WTC11 (cell line): ENCODE measurements around the gene ADAMTS8. TPM values are rescaled to one million over a fixed set of nuclear protein-coding genes. Genes with fewer than 3 reads are reported as not detected.

Experiments used
- ATAC-seq: fragments of 200-7000 bp; cut with Tn5 transposase; 2 replicates; pipeline ENCODE4 v1.10.0; 2021; ENCODE audit warnings: mild to moderate bottlenecking, moderate library complexity
- CTCF ChIA-PET: fragments of 300-600 bp; sonication (Branson Sonifier 250); formaldehyde crosslinking; loops from one replicate; lab custom pipeline; 2021; ENCODE audit warnings: antibody characterized with exemption; lab: Charles Lee
- POLR2A ChIA-PET: fragments of 350-600 bp; sonication (Branson Sonifier 250); formaldehyde crosslinking; loops from one replicate; lab custom pipeline; 2021; ENCODE audit warnings: antibody characterized with exemption; lab: Charles Lee
- DNase-seq: peaks from one replicate; pipeline ENCODE4 v3.0.0; 2021; ENCODE audit warnings: low spot score
- H3K27ac Mint-ChIP-seq: 2 replicates; pipeline ENCODE4 v1.8.0; 2021; ENCODE audit warnings: mixed read lengths
- H3K27me3 Mint-ChIP-seq: 2 replicates; pipeline ENCODE4 v1.8.0; 2021; ENCODE audit warnings: low read depth, mild to moderate bottlenecking, moderate library complexity, mixed read lengths
- H3K36me3 Mint-ChIP-seq: 2 replicates; pipeline ENCODE4 v1.8.0; 2021; ENCODE audit warnings: mixed read lengths
- H3K4me1 Mint-ChIP-seq: 2 replicates; pipeline ENCODE4 v1.8.0; 2022; ENCODE audit warnings: mixed read lengths
- H3K4me3 Mint-ChIP-seq: 2 replicates; pipeline ENCODE4 v1.8.0; 2021; ENCODE audit warnings: mild to moderate bottlenecking, moderate library complexity, mixed read lengths
- H3K9me3 Mint-ChIP-seq: 2 replicates; pipeline ENCODE4 v1.8.0; 2021; ENCODE audit warnings: mixed read lengths
- CBFB ChIP-seq: sonication (generic); formaldehyde crosslinking; IDR thresholded peaks from 2 replicates; pipeline ENCODE4 v1.8.1; 2022; ENCODE audit warnings: mild to moderate bottlenecking, low read depth, missing genetic modification reagents
- CREM ChIP-seq: sonication (generic); formaldehyde crosslinking; IDR thresholded peaks from 2 replicates; pipeline ENCODE4 v1.8.1; 2022; ENCODE audit warnings: mild to moderate bottlenecking, missing genetic modification reagents, moderate library complexity
- ELF4 ChIP-seq: sonication (generic); formaldehyde crosslinking; IDR thresholded peaks from 2 replicates; pipeline ENCODE4 v1.8.1; 2022; ENCODE audit warnings: low read depth, mild to moderate bottlenecking, moderate library complexity, missing genetic modification reagents
- FOXJ3 ChIP-seq: sonication (generic); formaldehyde crosslinking; IDR thresholded peaks from 2 replicates; pipeline ENCODE4 v1.9.0; 2021; ENCODE audit warnings: missing genetic modification reagents, mild to moderate bottlenecking, borderline replicate concordance
- GABPB1 ChIP-seq: sonication (generic); formaldehyde crosslinking; IDR thresholded peaks from 2 replicates; pipeline ENCODE4 v1.8.1; 2023; ENCODE audit warnings: mild to moderate bottlenecking, missing genetic modification reagents
- JAZF1 ChIP-seq: fragments of 250-450 bp; sonication (Bioruptor Pico); IDR thresholded peaks from 2 replicates; pipeline ENCODE4 v1.9.0; 2021; ENCODE audit warnings: moderate library complexity, mild to moderate bottlenecking, inconsistent platforms
- MXD4 ChIP-seq: fragments of 250-450 bp; sonication (Bioruptor Pico); IDR thresholded peaks from 2 replicates; pipeline ENCODE4 v1.8.0; 2021; ENCODE audit warnings: mild to moderate bottlenecking, moderate library complexity, borderline replicate concordance
- NR3C1 ChIP-seq: sonication (generic); formaldehyde crosslinking; conservative IDR thresholded peaks from 2 replicates; pipeline ENCODE4 v1.8.1; 2023; ENCODE audit warnings: low read depth, mild to moderate bottlenecking, missing genetic modification reagents
- OVOL2 ChIP-seq: fragments of 250-450 bp; sonication (Bioruptor Pico); IDR thresholded peaks from 2 replicates; pipeline ENCODE4 v1.9.0; 2021; ENCODE audit warnings: mild to moderate bottlenecking, borderline replicate concordance
- RELA ChIP-seq: sonication (generic); formaldehyde crosslinking; IDR thresholded peaks from 2 replicates; pipeline ENCODE4 v1.8.1; 2022; ENCODE audit warnings: missing genetic modification reagents, mild to moderate bottlenecking, borderline replicate concordance
- ZBTB21 ChIP-seq: sonication (generic); formaldehyde crosslinking; IDR thresholded peaks from 2 replicates; pipeline ENCODE4 v1.8.1; 2023; ENCODE audit warnings: mild to moderate bottlenecking, missing genetic modification reagents, borderline replicate concordance
- ZNF121 ChIP-seq: sonication (generic); formaldehyde crosslinking; IDR thresholded peaks from 2 replicates; pipeline ENCODE4 v1.8.0; 2023; ENCODE audit warnings: missing genetic modification reagents
- ZNF219 ChIP-seq: sonication (generic); formaldehyde crosslinking; IDR thresholded peaks from 2 replicates; pipeline ENCODE4 v1.8.0; 2023; ENCODE audit warnings: missing genetic modification reagents, mild to moderate bottlenecking, borderline replicate concordance
- ZNF396 ChIP-seq: fragments of 250-450 bp; sonication (Bioruptor Pico); IDR thresholded peaks from 2 replicates; pipeline ENCODE4 v1.8.0; 2021; ENCODE audit warnings: mild to moderate bottlenecking, moderate library complexity, borderline replicate concordance
- total RNA-seq: library from RNA; stranded (reverse); gene quantifications from 3 replicates; pipeline ENCODE4 v1.2.3, GENCODE V29; 2021
- TF ChIP-seq, protein P1 (sequence below): sonication (generic); formaldehyde crosslinking; IDR thresholded peaks from 2 replicates; pipeline ENCODE4 v1.8.0; 2022; ENCODE audit warnings: mild to moderate bottlenecking, missing genetic modification reagents
- TF ChIP-seq, protein P2 (sequence below): sonication (generic); formaldehyde crosslinking; IDR thresholded peaks from 2 replicates; pipeline ENCODE4 v1.8.0; 2023; ENCODE audit warnings: missing genetic modification reagents, mild to moderate bottlenecking, borderline replicate concordance
- TF ChIP-seq, protein P3 (sequence below): sonication (generic); formaldehyde crosslinking; IDR thresholded peaks from 2 replicates; pipeline ENCODE4 v1.8.1; 2023; ENCODE audit warnings: mild to moderate bottlenecking, missing genetic modification reagents, borderline replicate concordance
- TF ChIP-seq, protein P4 (sequence below): sonication (generic); formaldehyde crosslinking; IDR thresholded peaks from 2 replicates; pipeline ENCODE4 v1.8.1; 2022; ENCODE audit warnings: missing genetic modification reagents, borderline replicate concordance

Gene ADAMTS8
- total RNA-seq, 1 experiment from 2014 or later, result 9.9 TPM

DNA sequence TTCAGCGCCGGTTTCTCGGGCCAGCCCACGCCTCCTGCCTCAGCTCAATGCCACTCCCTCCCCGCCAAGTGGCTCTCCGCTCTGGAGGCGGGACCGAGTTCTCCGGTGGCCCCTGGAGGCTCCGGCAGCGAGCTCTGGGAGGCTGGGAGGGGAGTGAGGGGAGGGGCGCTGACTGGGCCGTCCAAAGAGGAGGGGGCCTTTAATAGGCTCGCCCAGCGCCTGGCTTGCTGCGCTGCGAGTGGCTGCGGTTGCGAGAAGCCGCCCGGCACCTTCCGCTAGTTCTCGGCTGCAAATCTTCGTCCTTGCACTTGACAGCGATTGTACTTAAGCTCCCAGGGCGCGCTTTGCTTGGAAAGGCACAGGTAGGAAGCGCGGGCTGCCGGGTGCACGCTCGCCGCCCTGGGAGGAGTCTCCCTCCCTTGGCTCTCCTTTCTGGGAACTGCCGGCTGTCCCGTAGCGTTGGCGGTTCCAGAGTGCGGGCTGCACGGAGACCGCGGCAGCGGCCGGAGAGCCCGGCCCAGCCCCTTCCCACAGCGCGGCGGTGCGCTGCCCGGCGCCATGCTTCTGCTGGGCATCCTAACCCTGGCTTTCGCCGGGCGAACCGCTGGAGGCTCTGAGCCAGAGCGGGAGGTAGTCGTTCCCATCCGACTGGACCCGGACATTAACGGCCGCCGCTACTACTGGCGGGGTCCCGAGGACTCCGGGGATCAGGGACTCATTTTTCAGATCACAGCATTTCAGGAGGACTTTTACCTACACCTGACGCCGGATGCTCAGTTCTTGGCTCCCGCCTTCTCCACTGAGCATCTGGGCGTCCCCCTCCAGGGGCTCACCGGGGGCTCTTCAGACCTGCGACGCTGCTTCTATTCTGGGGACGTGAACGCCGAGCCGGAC is 20.3 kb upstream of the ADAMTS8 start, which contains the start of gene ADAMTS15 (continued):
- TF ChIP-seq, protein P1, sequence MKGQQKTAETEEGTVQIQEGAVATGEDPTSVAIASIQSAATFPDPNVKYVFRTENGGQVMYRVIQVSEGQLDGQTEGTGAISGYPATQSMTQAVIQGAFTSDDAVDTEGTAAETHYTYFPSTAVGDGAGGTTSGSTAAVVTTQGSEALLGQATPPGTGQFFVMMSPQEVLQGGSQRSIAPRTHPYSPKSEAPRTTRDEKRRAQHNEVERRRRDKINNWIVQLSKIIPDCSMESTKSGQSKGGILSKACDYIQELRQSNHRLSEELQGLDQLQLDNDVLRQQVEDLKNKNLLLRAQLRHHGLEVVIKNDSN, result no peak
- TF ChIP-seq, all 79 proteins: peak for 17

DNA sequence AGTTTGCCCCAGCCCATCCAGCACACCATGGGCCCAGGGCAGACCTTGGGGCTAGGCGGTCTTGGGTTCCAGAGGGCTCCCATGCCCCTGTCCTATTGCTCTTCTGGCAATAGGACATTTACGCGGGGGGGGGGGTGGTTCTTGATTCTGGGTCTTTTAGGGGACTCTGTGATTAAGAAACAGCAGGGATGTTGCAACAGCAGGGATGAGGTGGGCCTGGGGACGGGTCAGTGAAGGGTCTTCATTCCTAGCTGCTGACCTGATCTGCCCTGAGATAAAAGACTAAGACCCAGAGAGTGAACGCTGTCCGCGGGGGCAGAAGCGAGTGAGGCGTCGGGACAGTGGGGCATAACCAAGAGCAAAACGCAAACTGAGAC is 19.6 kb upstream of the ADAMTS8 start:
- Mint-ChIP-seq H3K9me3 (no peaks in the 10 kb centered on the region), H3K4me3 (peak overlapping the region; percentile 79), H3K27ac (no peak overlapping the region), H3K4me1 (peaks cover 10% of the 10 kb centered on the region), H3K27me3 (peaks cover 81% of the 10 kb centered on the region), H3K36me3 (no peaks in the 10 kb centered on the region)
- POLR2A ChIA-PET, result interaction anchor here (0.6 to 1.3 kb wide), 5 partner anchors 14 to 468 kb away, joined by 3 to 5 read pairs (median 3); partner anchors contain the start of gene SNX19
- DNase-seq, result no peak
- no peak for ATAC-seq
- CTCF ChIA-PET, result interaction anchor here (0.5 to 2.6 kb wide), 13 partner anchors 11 to 468 kb away, joined by 3 to 20 read pairs (median 5); partner anchors contain the start of gene SNX19
- TF ChIP-seq, protein P2, sequence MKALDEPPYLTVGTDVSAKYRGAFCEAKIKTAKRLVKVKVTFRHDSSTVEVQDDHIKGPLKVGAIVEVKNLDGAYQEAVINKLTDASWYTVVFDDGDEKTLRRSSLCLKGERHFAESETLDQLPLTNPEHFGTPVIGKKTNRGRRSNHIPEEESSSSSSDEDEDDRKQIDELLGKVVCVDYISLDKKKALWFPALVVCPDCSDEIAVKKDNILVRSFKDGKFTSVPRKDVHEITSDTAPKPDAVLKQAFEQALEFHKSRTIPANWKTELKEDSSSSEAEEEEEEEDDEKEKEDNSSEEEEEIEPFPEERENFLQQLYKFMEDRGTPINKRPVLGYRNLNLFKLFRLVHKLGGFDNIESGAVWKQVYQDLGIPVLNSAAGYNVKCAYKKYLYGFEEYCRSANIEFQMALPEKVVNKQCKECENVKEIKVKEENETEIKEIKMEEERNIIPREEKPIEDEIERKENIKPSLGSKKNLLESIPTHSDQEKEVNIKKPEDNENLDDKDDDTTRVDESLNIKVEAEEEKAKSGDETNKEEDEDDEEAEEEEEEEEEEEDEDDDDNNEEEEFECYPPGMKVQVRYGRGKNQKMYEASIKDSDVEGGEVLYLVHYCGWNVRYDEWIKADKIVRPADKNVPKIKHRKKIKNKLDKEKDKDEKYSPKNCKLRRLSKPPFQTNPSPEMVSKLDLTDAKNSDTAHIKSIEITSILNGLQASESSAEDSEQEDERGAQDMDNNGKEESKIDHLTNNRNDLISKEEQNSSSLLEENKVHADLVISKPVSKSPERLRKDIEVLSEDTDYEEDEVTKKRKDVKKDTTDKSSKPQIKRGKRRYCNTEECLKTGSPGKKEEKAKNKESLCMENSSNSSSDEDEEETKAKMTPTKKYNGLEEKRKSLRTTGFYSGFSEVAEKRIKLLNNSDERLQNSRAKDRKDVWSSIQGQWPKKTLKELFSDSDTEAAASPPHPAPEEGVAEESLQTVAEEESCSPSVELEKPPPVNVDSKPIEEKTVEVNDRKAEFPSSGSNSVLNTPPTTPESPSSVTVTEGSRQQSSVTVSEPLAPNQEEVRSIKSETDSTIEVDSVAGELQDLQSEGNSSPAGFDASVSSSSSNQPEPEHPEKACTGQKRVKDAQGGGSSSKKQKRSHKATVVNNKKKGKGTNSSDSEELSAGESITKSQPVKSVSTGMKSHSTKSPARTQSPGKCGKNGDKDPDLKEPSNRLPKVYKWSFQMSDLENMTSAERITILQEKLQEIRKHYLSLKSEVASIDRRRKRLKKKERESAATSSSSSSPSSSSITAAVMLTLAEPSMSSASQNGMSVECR (CRISPR knock-in tag), result 0 out of 2 replicates have a peak, but pooled peaks have one; percentile 3
- TF ChIP-seq ELF4 (CRISPR knock-in tag), result no peak

DNA sequence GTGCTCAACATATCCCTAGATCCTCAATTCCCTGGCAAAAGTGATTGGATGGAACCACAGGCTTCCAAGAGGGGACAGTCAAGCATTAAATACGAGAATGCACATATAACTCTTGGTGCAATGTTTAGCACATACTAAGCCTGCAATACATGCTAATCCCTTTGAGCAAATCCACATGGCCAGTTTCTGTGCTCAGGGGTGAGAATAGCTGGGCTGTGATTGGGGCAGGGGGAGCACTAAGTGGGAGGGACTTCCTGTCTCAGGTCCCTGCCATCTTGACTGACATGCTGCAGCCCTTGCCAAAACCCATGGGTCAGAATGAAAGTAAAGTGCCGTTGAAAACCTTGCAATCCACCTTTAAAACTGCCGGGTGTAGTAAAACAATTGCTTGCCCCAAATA is 17.4 kb upstream of the ADAMTS8 start:
- DNase-seq, result no peak
- H3K36me3 Mint-ChIP-seq, result no peaks in the 10 kb centered on the region
- ChIA-PET CTCF (interaction anchor here (1.3 kb wide), 1 partner anchor 11 kb away, joined by 3 read pairs; no protein-coding TSS in a partner anchor), POLR2A (no interaction called here)
- H3K4me3 Mint-ChIP-seq, result no peak overlapping the region
- peaks cover 68% of the 10 kb centered on the region for H3K27me3 Mint-ChIP-seq
- H3K27ac Mint-ChIP-seq, result no peak overlapping the region
- H3K9me3 Mint-ChIP-seq, result peaks cover 9% of the 10 kb centered on the region
- TF ChIP-seq GABPB1 (CRISPR knock-in tag), result no peak
- no peak for TF ChIP-seq JAZF1 (CRISPR knock-in tag)
- no peak for TF ChIP-seq ZBTB21 (CRISPR knock-in tag)
- no peak for TF ChIP-seq ZNF396 (CRISPR knock-in tag)
- TF ChIP-seq OVOL2 (CRISPR knock-in tag), result no peak
- no peak for TF ChIP-seq ZNF219 (CRISPR knock-in tag)
- no peak for TF ChIP-seq FOXJ3
- TF ChIP-seq CREM (CRISPR knock-in tag), result no peak
- no peak for TF ChIP-seq NR3C1 (CRISPR knock-in tag)
- ATAC-seq, result no peak
- peaks cover 10% of the 10 kb centered on the region for H3K4me1 Mint-ChIP-seq

DNA sequence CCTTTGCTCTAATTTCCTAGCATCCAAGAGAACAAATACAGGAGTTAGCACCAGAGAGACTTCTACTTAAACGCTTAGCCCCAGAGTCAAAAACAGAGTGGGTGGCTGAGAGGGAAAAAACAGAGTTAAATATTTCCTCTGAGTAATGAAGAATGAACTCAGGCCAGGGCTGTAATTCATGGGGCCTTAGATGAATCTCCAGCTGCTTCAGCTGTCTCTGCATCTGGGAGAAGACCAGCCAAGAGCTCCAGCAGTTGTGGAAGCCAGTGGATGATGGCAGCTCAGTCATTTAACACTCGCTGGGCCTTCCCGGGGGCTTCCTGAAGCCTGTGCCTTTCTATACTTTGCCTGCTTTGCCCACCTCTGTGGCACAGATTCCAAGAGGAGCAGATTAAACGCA is 14.3 kb upstream of the ADAMTS8 start:
- H3K4me3 Mint-ChIP-seq, result no peak overlapping the region
- ChIA-PET POLR2A (no interaction called here), CTCF (interaction anchor here (1.0 to 3.1 kb wide), 3 partner anchors 19 to 474 kb away, joined by 3 to 13 read pairs (median 4); partner anchors contain the start of gene SNX19)
- peaks cover 14% of the 10 kb centered on the region for H3K9me3 Mint-ChIP-seq
- H3K27me3 Mint-ChIP-seq, result peaks cover 50% of the 10 kb centered on the region
- H3K4me1 Mint-ChIP-seq, result no peaks in the 10 kb centered on the region
- H3K27ac Mint-ChIP-seq, result no peak overlapping the region
- no peaks in the 10 kb centered on the region; the same call in 1 of the 2 replicates for H3K36me3 Mint-ChIP-seq
- DNase-seq (no peak), ATAC-seq (no peak)
- TF ChIP-seq CBFB (no peak), MXD4 (CRISPR knock-in tag) (no peak), RELA (CRISPR knock-in tag) (no peak), ZNF121 (CRISPR knock-in tag) (no peak)
- TF ChIP-seq, protein P3, sequence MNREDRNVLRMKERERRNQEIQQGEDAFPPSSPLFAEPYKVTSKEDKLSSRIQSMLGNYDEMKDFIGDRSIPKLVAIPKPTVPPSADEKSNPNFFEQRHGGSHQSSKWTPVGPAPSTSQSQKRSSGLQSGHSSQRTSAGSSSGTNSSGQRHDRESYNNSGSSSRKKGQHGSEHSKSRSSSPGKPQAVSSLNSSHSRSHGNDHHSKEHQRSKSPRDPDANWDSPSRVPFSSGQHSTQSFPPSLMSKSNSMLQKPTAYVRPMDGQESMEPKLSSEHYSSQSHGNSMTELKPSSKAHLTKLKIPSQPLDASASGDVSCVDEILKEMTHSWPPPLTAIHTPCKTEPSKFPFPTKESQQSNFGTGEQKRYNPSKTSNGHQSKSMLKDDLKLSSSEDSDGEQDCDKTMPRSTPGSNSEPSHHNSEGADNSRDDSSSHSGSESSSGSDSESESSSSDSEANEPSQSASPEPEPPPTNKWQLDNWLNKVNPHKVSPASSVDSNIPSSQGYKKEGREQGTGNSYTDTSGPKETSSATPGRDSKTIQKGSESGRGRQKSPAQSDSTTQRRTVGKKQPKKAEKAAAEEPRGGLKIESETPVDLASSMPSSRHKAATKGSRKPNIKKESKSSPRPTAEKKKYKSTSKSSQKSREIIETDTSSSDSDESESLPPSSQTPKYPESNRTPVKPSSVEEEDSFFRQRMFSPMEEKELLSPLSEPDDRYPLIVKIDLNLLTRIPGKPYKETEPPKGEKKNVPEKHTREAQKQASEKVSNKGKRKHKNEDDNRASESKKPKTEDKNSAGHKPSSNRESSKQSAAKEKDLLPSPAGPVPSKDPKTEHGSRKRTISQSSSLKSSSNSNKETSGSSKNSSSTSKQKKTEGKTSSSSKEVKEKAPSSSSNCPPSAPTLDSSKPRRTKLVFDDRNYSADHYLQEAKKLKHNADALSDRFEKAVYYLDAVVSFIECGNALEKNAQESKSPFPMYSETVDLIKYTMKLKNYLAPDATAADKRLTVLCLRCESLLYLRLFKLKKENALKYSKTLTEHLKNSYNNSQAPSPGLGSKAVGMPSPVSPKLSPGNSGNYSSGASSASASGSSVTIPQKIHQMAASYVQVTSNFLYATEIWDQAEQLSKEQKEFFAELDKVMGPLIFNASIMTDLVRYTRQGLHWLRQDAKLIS (CRISPR knock-in tag), result no peak
- TF ChIP-seq, protein P4, sequence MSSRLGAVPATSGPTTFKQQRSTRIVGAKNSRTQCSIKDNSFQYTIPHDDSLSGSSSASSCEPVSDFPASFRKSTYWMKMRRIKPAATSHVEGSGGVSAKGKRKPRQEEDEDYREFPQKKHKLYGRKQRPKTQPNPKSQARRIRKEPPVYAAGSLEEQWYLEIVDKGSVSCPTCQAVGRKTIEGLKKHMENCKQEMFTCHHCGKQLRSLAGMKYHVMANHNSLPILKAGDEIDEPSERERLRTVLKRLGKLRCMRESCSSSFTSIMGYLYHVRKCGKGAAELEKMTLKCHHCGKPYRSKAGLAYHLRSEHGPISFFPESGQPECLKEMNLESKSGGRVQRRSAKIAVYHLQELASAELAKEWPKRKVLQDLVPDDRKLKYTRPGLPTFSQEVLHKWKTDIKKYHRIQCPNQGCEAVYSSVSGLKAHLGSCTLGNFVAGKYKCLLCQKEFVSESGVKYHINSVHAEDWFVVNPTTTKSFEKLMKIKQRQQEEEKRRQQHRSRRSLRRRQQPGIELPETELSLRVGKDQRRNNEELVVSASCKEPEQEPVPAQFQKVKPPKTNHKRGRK (CRISPR knock-in tag), result no peak
